Muscle layer of colon (tissue), 2 donors: ENCODE measurements around the gene GAS2.

Experiments used
- H3K27ac ChIP-seq: one replicate; pipeline ENCODE4 v1.7.0; 2013; ENCODE audit warnings: low read depth, mild to moderate bottlenecking, low read length, moderate library complexity
- H3K27me3 ChIP-seq, 2 donors: one replicate each; pipeline ENCODE4 v1.7.0; 2013; ENCODE audit warnings: low read length in 2 of 2, mild to moderate bottlenecking in 2 of 2; ENCODE audit not compliant: insufficient read depth in 2 of 2, control insufficient read depth in 1 of 2
- H3K36me3 ChIP-seq: one replicate; pipeline ENCODE4 v1.7.0; 2013; ENCODE audit warnings: mild to moderate bottlenecking, low read length; ENCODE audit not compliant: insufficient read depth
- H3K4me1 ChIP-seq: one replicate; pipeline ENCODE4 v1.7.0; 2013; ENCODE audit warnings: mild to moderate bottlenecking, low read length; ENCODE audit not compliant: insufficient read depth
- H3K4me3 ChIP-seq, 2 donors: one replicate each; pipeline ENCODE4 v1.7.0; 2013; ENCODE audit warnings: low read length in 2 of 2, low read depth in 1 of 2, mild to moderate bottlenecking in 1 of 2, moderate library complexity in 1 of 2
- H3K9ac ChIP-seq: one replicate; pipeline ENCODE4 v1.7.0; 2013; ENCODE audit warnings: low read length
- H3K9me3 ChIP-seq: one replicate; pipeline ENCODE4 v1.7.0; 2013; ENCODE audit warnings: mild to moderate bottlenecking, low read length
- donor health status: abdominal sarcoma.
- donor health status: Adenocarcinoma of cecum.

The GAS2 gene

DNA sequence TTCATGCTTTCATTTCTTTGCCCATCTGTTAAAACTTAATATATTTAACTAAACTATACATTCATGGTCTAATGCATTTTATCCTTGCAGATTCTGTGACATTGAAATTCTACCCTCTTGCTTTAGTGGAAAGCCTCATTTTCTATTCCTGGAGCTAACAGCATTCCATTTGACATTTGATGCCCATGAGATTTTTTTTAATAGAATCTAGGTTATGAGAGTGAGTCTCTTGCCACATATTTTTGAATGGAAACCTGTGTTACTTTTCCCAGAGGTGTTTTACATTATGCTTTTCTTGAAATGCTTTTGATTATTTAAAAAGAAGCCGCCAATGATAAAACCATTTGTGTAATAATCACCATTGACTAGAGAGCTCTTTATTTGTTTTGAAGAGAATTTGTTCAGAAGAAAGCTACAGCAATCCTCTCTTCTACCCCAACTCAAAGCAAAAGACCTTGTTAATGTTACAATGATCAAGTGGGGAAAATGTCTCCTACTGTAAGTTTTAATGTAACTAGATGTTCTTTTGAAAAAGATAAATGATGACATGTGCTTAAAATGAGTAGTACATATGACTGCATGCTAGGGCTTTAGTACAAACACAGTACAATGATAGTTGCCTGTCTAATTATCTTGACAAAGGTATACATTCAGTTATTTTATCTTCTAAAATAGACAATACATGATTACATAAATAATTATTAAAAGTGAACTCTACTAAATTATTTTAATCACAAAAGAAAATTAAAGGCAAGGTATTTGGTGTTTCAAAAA, 67.3 kb downstream of the GAS2 start:
- H3K27ac ChIP-seq = no peak overlapping the region
- H3K4me1 ChIP-seq = no peaks in the 10 kb centered on the region
- H3K9me3 ChIP-seq = no peaks in the 10 kb centered on the region
- no peaks in the 10 kb centered on the region for H3K36me3 ChIP-seq
- no peak overlapping the region for H3K9ac ChIP-seq
- no peak overlapping the region for H3K4me3 ChIP-seq
- H3K27me3 ChIP-seq = no peaks in the 10 kb centered on the region

DNA sequence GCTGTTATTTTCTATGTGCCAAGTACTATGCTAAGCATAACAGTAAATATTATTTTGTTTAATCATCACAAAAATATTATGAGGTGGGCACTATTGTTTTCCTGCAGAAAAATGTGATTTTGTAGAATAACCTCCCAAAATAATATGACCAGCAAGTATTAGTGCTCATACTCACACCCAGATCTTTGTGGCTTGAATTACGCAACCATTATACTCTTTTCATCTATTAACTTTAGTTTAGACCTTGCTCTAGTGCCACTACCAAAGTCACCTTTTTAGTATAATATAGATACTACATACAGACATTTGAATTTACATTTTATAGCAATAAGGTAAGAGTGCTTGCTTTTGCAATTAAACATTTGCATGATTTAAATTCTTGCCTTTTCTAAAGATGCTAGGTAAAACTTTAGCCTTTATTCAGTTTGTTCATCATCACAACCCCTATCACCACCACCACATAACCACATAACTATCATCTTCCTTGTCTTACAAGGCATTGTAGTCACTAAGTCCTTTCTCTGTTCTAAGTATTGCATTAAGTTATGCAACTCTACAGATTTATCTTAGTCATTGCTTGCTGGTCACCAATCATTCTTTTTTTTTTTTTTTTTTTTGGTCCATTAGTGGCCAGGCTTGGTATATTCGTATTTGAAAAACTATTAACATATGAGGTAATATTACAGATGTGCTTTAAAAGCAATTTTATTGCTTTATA, 68.4 kb downstream of the GAS2 start:
- H3K4me3 ChIP-seq = no peak overlapping the region
- no peaks in the 10 kb centered on the region for H3K4me1 ChIP-seq
- H3K9ac ChIP-seq = no peak overlapping the region
- no peaks in the 10 kb centered on the region for H3K27me3 ChIP-seq
- H3K27ac ChIP-seq = no peak overlapping the region
- no peaks in the 10 kb centered on the region for H3K36me3 ChIP-seq
- no peaks in the 10 kb centered on the region for H3K9me3 ChIP-seq

DNA sequence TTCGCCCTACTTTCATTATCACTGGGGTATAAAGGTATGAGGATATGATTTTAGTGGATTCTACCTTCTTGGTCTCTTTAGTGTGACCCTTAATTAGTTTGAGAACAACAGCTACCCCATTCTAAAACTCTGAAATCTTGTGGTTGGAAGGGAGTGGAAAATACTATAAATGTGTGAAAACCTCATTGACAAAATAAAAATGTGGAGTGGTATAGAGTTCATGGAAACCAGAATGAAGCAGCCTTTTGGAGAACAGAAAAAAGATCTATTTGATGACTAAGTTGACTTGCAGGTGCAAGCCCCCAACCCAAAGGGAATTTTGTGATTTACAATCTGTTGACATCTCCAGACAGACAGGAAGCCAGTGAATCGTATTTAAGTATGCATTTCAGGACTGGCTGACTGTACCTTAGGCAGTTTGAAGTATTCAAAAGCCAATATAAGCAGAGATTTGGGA, 75.8 kb downstream of the GAS2 start:
- Histone ChIP-seq H3K27me3 (no peaks in the 10 kb centered on the region), H3K4me1 (no peaks in the 10 kb centered on the region), H3K9ac (no peak overlapping the region), H3K4me3 (no peak overlapping the region), H3K27ac (no peak overlapping the region), H3K36me3 (no peaks in the 10 kb centered on the region), H3K9me3 (no peaks in the 10 kb centered on the region)

DNA sequence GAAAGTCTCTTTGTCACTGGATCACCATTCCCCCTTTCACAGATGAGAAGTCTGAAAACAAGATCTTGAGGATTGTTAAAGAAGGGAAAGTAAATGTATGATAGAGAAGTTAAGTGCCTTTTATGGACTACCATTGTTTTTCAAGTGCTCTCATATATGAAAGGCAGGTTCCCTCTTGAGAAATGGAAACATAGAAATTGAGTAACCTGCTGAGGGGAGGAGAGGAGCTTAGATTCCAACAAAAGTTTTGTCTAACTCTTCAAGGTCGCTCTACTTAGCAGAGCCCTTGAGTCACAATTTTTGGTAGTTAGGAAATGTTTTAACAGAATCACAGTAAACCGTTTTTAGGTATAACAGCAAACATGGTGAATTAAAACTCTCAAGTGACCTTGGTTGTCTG, 83.1 kb downstream of the GAS2 start:
- Histone ChIP-seq H3K9ac (no peak overlapping the region), H3K9me3 (no peaks in the 10 kb centered on the region), H3K4me3 (no peak overlapping the region), H3K36me3 (no peaks in the 10 kb centered on the region), H3K27me3 (no peaks in the 10 kb centered on the region), H3K27ac (no peak overlapping the region), H3K4me1 (no peaks in the 10 kb centered on the region)

DNA sequence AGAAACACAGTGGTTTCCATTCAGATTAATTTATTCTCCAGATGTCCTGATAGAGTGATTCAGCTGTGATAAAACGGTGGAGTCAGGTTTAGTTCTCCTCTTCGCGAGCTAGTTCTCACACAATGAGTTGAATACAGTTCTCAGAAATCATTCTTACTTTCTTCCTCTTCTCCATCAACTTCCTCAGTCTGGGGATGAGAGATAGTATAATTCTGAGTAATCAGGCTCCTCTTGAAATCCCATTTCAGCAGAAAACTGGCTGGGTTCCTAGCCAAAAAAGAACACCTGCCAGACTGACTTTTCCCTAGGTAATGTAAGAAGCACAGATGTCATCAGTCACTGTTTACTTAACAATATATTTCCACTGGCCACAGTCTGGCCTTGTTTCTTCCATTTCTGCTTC, 86.5 kb downstream of the GAS2 start:
- Histone ChIP-seq H3K9ac (no peak overlapping the region), H3K36me3 (no peaks in the 10 kb centered on the region), H3K9me3 (no peaks in the 10 kb centered on the region), H3K4me3 (no peak overlapping the region), H3K27ac (no peak overlapping the region), H3K27me3 (no peaks in the 10 kb centered on the region), H3K4me1 (no peaks in the 10 kb centered on the region)

DNA sequence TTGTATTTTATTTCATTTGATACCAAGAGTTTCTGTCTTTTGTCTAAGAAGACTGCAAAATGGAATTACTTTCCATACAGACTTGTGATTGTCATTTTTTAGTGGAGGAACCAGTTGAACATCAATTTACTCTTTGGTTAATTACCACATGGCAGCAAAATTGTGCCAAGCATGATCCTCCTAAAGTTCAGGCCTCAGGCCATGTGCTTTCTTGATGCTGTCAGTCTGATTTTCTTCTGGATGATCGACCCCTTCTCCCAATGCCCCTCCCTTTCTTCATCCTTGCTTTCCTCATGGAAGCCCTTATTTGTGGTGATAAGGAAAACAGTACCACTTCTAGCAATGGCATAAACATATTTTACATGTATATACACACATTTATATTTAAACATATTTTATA, 87.0 kb downstream of the GAS2 start:
- no peaks in the 10 kb centered on the region for H3K4me1 ChIP-seq
- H3K36me3 ChIP-seq = no peaks in the 10 kb centered on the region
- H3K9me3 ChIP-seq = no peaks in the 10 kb centered on the region
- no peak overlapping the region for H3K9ac ChIP-seq
- H3K27me3 ChIP-seq = no peaks in the 10 kb centered on the region
- no peak overlapping the region for H3K4me3 ChIP-seq
- no peak overlapping the region for H3K27ac ChIP-seq

DNA sequence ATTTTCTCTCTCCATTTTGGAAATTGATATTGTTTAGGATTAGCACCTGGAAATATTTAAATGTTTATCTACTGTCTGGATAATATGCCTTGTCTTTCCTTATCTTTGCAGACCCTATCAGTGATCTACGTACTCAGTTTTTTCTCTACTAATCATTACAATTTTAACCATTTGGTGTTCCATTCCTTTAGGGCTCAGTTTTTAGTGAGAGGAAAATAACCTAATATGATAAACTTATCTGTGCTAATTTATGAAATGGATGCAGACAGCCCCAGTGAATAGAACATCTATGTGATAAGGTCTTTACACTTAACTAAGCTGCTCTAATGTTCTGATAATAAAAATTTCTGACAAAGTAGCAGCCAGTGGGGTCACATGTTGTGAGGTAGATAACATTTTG, 94.7 kb downstream of the GAS2 start:
- Histone ChIP-seq H3K27me3 (no peaks in the 10 kb centered on the region), H3K36me3 (no peaks in the 10 kb centered on the region), H3K4me1 (no peaks in the 10 kb centered on the region), H3K9ac (no peak overlapping the region), H3K27ac (no peak overlapping the region), H3K4me3 (no peak overlapping the region), H3K9me3 (no peaks in the 10 kb centered on the region)

DNA sequence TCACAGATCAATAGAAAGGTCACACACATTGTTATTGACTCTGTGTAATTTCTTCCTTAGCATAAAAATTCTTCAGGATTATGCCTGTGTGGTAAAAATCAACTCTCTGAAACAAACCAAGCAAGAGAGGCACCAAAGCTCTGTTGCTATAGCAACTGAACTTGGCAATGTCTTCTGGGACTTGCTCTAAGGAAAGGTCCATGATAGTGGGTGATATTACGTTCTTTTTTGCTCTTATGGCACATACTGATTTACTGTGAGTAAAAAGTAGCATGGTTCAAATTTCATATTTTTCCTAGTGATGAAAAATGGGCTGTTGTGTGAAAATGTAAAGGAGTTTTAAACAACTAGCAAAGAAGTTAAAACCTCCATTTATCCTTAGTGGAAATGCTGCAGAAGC, 96.8 kb downstream of the GAS2 start:
- H3K27ac ChIP-seq = no peak overlapping the region
- no peaks in the 10 kb centered on the region for H3K4me1 ChIP-seq
- no peaks in the 10 kb centered on the region for H3K27me3 ChIP-seq
- no peak overlapping the region for H3K9ac ChIP-seq
- no peaks in the 10 kb centered on the region for H3K36me3 ChIP-seq
- H3K9me3 ChIP-seq = no peaks in the 10 kb centered on the region
- H3K4me3 ChIP-seq = no peak overlapping the region

DNA sequence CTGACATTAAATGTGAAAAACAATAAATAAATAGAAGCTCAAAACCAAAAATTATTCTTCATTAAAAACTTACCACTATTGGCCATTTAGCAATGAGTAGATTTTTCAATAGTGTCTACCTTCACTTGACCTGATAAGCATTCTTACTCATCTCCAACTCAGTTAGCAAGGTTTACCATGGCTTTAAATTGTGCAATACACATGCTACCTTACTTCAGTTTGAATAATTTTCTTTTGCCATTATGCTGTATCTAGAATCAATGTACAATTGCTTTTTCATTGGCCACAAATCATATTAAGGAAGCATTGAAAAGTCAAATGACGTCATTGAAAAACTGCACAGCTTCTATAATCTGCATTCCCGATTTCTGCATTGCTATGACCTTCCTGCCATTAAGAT, 98.3 kb downstream of the GAS2 start:
- H3K9me3 ChIP-seq = no peaks in the 10 kb centered on the region
- H3K9ac ChIP-seq = no peak overlapping the region
- H3K36me3 ChIP-seq = no peaks in the 10 kb centered on the region
- H3K27ac ChIP-seq = no peak overlapping the region
- H3K27me3 ChIP-seq = no peaks in the 10 kb centered on the region
- H3K4me1 ChIP-seq = no peaks in the 10 kb centered on the region
- no peak overlapping the region for H3K4me3 ChIP-seq

DNA sequence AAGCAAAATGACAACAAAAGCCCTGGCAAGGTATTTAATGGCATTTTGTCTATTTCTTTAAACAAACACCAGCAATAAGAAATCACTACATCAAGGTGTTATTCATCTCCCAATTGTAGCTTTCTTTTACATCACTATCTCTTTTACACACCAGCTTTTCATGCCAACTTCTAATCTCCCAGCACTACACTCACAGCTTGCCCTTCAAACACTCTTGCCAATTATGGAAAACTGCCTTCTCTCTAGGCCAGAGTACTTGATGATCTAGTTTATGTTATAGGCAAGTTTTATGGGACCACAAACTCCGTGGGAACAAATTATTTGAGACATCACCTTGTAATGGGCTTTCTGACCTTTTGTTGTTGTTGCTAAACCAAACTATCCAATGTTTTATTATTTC, 101.9 kb downstream of the GAS2 start:
- Histone ChIP-seq H3K9ac (no peak overlapping the region), H3K27ac (no peak overlapping the region), H3K36me3 (no peaks in the 10 kb centered on the region), H3K4me1 (no peaks in the 10 kb centered on the region), H3K9me3 (no peaks in the 10 kb centered on the region), H3K27me3 (no peaks in the 10 kb centered on the region), H3K4me3 (no peak overlapping the region)

DNA sequence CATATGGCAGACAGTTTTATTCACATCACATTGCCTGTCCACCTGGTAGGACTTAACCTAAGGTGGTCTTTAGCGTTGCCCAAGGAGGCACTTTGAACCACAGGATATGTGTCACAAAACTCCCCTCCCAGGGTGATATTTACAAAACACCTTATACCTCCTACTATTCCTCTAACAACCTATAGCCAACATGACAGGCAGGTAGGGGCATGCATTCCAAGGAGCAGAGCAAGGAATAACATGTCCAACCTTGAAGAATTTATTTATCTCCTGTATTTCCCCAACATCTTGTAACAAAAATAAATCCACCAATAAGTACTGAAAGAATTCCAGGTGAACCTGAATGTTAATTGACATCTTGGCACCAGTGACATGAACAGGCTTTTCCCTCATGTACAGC, 102.7 kb downstream of the GAS2 start:
- H3K27ac ChIP-seq = no peak overlapping the region
- H3K9ac ChIP-seq = no peak overlapping the region
- no peaks in the 10 kb centered on the region for H3K27me3 ChIP-seq
- H3K9me3 ChIP-seq = no peaks in the 10 kb centered on the region
- H3K4me3 ChIP-seq = no peak overlapping the region
- no peaks in the 10 kb centered on the region for H3K4me1 ChIP-seq
- H3K36me3 ChIP-seq = no peaks in the 10 kb centered on the region

DNA sequence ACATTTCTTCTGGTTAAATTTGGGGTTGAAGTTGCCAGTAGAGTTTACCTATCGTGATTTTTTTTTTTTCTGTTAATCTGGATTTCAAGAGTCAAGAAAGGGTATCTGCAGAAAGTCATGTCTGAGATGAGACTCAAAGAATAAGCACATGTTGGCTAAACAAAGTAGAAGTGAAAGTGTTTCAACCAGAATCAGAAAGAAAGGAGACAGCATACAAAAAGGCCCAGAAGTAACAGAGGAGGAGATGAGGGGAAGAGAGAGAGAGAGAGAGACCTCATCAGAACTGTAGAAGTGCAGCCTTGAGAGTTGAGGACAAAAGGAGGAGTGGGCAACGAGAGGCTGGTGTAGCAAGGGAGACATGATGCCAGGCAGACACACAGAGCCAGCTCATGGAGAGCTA, 108.3 kb downstream of the GAS2 start:
- Histone ChIP-seq H3K4me3 (no peak overlapping the region), H3K9me3 (no peaks in the 10 kb centered on the region), H3K9ac (no peak overlapping the region), H3K27ac (no peak overlapping the region), H3K36me3 (no peaks in the 10 kb centered on the region), H3K4me1 (no peaks in the 10 kb centered on the region), H3K27me3 (no peaks in the 10 kb centered on the region)
